OCI-LY3 (cell line): ENCODE measurements around the gene RBBP8.

Experiments used
- EZH2phosphoT487 ChIP-seq: fragments of 200-600 bp; shearing (Covaris generic); IDR thresholded peaks from 2 replicates; pipeline ENCODE4 v1.6.1; 2018; ENCODE audit warnings: antibody characterized with exemption, mixed run types, low read depth
- TF ChIP-seq, protein P1 (sequence below): fragments of 200-600, 300-600 bp; sonication (generic); IDR thresholded peaks from 2 replicates; pipeline ENCODE4 v1.5.1; 2014; ENCODE audit warnings: antibody characterized with exemption, low read length, low read depth

DNA sequence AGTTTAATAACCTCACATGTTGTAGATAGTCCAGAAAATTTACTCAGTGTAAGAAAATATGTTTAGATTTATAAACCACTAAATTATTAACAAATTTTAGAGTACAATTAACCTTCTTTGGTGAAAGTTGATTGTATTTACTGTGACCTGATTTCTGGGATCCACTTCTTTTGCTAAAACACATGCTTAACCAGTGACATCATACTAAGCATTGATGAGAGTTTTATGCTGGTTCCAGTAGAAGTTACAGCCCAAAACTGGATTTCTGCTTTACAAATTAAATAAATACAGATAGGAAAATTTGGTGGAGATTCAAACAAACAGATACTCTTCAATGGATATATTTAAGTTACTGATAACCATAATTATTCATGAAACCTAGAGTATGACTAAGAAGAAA lies 40.9 kb downstream of the RBBP8 start:
- TF ChIP-seq, protein P1, sequence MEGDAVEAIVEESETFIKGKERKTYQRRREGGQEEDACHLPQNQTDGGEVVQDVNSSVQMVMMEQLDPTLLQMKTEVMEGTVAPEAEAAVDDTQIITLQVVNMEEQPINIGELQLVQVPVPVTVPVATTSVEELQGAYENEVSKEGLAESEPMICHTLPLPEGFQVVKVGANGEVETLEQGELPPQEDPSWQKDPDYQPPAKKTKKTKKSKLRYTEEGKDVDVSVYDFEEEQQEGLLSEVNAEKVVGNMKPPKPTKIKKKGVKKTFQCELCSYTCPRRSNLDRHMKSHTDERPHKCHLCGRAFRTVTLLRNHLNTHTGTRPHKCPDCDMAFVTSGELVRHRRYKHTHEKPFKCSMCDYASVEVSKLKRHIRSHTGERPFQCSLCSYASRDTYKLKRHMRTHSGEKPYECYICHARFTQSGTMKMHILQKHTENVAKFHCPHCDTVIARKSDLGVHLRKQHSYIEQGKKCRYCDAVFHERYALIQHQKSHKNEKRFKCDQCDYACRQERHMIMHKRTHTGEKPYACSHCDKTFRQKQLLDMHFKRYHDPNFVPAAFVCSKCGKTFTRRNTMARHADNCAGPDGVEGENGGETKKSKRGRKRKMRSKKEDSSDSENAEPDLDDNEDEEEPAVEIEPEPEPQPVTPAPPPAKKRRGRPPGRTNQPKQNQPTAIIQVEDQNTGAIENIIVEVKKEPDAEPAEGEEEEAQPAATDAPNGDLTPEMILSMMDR: no peak
- TF ChIP-seq EZH2phosphoT487: no peak
